Activated T-cell treated with anti-CD3 and anti-CD28 coated beads, Interleukin-2, amount 50 U/mL, for 1 hour (primary cell): ENCODE measurements around the gene HSD17B1.

Source experiments
- DNase-seq: peaks from one replicate; pipeline ENCODE4 v3.0.0-alpha.2; 2020

The HSD17B1 gene

DNA sequence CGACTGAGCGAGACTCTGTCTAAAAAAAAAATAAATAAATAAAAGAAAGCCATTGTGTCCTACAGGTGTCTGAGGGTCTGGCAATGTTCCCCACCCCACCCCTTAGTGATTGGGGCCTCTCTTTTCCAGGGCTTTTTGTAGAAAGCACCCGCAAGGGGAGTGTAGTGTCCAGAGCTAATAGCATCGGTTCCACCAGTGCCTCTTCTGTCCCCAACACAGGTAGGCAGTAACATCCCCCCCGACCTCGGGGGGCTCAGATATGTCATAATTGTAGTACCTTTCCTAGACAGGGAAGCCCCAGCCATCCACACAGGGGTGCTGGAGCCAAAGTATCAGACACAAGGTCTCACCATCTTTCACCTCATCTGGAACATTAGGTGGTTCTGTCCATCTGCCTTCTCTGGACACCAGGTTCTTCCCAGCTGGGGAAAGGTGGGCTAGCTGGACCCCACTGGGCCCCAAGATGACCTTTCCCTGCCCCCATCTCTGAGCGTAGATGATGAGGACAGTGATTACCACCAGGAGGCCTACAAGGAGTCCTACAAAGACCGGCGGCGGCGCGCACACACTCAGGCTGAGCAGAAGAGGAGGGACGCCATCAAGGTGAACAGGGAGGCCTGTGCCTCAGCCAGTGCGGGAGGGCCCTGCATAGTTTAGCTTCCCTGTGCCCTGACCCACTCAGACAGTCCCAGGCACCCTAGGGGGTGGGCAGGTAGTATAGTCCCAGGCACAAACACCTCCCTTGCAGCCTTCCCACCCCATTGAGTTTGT is 15.8 kb downstream of the HSD17B1 start:
- DNase-seq, result no peak

DNA sequence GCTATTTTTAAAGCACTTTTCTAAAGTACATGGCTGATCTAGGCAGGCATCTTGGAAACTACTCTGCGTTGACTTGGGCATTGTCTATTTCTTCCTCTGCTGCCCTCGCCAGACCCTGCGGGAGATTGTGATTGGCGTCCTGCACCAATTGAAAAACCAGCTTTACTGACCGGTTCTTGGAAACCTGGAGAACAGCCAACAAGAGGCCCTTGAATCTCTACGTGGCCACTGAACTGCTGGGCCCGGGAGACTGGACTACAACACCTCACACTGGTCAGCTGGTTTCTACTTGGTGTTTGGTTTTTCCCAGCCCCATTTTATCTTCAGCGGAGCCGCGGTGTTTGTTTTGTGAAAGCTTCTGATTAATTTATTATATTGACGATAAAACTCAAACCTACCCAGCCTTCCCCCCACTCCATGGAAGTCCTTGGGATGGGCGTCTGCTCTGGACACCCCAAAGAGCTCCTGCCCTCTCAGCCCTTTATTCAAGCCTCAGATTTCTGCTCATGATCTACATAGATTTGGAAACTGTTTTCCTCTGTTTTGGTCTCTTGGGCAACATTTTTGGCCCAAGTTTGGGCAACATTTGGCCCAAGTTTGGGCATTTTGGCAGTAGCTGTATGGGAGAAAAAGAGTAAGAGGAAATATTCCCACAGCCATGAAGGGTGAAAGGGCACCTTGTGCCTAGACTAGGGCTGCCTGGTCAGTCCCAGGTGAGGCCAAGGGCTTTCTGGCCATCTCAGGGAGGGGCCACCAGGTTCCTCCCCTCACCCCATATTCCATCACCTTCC is 18.9 kb downstream of the HSD17B1 start:
- DNase-seq, result no peak

DNA sequence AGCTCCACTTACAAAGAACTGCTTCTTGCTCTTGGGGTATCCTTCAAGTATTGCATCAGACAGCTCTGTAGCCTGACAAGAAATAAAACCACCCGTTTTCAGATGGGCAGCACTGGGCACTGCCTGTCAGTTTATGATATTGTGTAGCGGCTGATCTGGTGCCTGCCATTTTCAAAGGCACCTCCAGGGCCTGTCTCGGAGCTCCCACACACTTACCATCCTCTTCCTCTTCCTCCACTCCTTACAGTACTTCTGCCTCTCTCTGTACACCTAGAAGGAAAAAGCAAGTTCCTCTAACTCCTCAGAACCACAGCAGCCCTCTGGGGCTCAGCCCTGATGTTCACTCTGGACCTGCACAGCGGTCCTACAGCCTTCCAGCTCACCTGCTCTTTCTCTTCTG is 20.4 kb downstream of the HSD17B1 start:
- DNase-seq, result no peak

DNA sequence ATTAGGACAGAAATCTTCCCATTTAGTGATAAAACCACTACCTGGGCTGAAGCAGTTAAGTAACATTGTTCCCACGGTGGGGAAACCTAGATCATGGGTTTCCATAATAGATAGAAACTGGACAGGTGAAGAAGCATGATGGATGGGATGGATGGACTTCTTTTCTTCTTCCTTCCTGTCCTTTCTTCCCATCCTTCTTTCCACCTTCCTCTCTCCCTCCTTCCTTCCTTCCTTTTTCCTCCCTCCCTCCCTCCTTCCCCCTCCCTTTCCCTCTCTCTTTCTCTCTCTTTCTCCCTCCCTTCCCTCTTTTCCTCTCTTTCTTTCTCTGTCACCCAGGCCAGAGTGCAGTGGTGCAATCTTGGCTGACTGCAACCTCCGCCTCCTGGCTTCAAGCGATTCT is 21.7 kb downstream of the HSD17B1 start:
- DNase-seq, result no peak

DNA sequence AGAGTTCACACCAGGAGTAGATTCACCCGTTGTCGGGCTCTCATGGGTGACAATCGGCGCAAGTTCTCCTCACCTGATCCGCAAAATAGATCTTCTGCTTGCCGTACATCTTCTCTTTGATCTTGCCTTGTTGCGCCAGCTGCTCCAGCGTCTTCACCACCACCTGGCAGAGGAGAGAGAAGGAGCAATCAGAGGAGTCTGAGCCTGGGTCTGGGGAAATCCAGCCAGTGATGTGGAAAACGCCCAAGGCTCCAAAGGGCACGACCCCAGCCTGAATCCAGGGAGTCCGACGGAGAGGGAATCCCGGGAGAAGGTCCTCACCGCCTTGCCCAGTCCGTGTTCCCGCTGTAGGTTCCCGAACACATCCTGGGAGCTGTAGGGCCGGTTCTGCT is 24.4 kb downstream of the HSD17B1 start:
- no peak for DNase-seq

DNA sequence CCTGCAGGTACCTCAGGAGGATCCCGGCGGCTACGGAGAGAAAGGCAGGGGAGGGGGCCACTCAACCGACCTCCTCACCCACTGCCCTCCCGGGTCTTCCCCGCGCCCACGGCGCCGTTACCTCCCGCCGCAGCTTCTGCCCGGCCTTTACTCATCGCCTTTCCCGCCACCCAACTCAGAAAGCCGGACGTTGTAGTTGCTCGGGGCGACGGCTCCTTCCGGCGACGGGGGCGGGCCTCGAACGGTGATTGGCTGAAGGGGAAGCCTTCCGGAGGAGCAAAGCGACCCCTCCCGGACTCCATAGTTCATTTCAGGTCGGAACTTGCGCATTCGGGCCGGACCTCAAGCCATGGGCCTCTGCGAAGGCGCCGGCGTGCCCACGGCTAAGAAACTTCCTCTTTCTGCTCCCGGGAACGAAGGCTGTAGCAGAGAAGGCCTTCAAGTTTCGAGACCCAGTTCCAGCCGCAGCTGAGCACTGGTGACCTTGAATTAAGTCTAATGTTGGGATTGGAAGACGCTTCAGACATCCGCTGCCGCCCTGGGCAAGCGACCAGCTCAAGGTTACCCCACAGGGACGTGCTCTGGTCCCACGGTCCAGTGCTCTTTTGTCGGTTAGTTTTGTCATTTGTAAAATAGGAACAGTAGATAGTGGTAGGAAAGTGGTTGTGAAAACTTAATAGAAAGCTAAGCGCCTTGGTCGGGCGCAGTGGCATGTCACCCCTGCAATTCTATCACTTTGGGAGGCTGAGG is 25.0 kb downstream of the HSD17B1 start, which contains the start of gene PSMC3IP:
Gene PSMC3IP, minus strand, starts transcription at position 198 of the 750 bp plus-strand sequence. Its CDS starts 43 bp downstream, at position 155.
- DNase-seq, result peak; percentile 88

DNA sequence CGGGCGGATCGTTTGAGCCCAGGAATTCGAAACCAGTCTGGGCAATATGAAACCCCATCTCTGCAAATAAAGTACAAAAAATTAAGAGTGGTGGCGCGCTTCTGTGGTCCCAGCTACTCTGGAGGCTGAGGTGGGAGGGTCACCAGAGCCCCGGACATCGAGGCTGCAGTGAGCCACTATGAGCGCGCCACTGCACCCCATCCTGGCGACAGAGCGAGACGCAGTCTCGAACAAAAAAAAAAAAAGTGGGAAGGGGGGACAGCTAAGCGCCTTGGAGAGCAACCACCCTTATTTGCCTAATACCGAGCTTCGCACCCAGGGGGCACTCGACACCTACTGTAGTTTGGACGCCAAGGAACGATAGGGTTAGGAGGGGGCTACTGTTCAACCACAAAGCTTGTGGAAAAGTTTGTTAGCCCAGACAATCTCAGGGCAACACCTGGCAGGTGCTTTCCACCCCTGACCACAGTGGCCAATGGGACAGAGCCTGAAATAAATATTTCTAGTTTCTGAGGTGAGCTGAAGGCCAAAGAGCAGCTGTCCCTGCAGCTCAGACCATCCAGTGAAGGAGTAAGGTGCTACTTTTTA is 25.7 kb downstream of the HSD17B1 start:
- peak; percentile 78 for DNase-seq

DNA sequence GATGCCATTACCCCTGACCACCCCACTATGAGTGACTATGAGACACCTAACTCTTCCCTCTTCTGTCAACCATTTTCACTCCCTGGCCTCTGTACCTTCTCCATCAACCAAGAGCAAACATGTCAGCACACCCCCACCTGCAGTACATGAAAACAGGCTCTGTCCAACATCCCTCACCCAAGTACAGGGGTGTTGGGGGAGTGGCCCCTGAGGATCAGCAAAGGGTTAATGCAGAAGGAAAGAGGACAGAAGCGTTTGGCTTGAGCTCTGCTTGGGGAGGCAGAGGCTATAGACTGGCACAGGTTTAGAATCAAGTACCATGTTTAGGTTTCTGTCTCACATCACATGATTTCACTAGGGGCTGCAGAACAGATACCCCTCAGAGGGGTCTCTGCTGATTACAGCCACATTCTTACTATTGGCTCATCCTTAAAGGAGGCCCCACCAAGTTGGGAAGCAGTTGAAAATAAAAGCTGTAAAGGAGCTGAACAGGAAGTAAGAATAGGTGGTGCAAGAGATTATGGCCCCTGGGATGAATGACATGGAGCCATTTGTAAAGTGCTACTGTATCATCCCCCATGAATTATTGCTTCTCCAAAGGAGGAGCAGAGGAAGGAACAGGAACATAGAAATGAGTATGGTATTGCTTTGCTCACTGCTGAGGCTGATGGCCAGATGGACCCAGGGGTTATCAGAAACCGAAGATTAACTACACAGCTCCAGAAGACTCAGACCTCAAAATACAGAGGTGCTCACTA is 27.2 kb downstream of the HSD17B1 start:
- no peak for DNase-seq

DNA sequence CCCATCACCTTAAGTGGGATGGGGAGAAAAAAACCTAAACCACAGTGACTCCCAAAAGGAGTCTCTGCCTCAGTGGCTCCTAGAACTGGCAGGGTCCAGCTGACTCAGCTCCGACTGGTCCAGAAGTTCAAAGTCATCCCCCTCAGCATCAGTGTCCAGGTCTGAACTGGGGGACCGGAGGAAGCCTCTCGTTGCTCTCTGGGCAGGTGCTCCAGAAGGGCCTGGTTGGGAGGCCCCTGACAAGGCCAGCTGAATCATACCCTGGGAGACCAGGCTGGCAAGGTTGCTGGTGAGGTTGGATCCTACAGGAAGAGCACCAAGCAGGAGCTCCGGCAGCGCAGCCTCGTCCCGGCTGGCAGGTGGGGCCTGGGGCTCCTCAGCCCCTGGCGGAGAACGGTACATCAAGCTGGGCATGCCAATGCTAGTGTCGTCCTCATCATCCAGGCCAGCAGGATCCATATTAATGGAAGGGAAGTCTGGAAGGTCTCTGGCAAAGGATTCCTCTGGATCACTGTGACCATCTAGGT is 29.1 kb downstream of the HSD17B1 start:
- no peak for DNase-seq

DNA sequence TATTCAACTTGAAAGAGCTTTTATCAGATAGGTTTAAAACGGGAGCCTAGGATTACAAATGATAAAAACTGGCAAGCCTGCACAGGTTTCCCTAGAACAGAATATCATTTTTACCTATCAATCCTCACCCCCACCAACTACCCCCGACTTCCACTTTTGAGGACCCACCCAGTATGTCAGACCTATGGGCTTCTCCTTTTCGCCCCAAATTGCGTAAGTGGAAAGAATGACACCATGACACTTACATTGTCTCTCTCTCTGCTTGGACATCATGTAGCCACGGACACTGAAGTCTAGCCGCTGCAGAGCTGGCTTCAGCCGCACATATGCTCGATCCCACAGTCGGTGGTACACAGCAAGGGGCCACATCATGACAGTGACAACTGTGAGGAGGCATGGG is 32.2 kb downstream of the HSD17B1 start:
- no peak for DNase-seq

DNA sequence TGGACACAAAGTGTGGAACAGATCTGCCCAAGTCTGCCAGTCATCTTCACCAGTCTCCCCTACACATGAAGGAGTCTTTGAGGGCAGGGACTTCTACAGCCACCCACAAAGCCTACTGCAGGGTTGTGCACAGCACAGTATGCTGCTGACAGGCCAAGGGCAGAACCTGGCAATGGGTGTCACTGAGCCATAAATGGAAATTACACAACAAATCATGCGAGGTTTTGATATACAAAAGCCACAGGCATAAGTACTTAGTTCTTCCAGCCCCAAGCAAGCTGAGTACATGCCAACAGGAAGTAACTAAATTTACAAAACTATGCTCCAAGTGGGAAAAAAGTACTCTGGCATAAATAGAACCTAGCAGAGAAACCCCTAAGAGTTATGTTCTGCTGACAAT is 32.6 kb downstream of the HSD17B1 start:
- DNase-seq, result no peak

DNA sequence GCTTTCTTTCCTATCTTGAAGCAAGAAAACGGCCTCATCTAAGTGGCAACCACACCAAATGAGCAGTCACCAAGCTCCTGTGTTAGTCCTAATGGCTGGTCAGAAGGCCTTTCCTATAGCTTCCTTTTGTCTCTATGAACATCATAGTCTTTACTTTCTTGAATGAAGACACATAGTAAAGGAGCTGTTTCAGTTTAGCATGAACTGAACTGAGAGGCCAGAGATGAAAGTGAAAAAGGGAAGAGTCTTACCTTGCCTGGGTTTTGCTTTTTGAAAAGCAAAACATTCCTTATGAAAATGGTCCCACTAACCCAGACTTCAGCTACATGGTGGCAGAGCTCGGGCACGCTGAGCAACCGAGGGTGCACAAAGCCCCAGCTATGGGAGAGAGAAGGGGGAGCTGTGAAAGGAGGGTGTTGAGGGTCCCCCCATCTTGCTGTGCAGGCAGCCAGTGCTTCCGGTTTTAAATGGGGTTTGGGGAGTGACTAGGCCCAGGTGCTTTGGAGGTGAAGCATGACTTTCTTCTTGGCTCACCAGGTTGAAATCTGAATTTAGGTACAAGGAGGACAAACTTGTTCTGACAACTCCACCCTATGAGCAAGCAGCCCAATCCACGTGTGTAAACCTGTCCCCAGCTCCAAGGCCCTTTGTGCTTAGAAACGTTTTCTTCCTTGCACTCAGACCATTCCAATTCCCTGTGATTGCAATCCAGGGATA is 33.9 kb downstream of the HSD17B1 start:
- no peak for DNase-seq

DNA sequence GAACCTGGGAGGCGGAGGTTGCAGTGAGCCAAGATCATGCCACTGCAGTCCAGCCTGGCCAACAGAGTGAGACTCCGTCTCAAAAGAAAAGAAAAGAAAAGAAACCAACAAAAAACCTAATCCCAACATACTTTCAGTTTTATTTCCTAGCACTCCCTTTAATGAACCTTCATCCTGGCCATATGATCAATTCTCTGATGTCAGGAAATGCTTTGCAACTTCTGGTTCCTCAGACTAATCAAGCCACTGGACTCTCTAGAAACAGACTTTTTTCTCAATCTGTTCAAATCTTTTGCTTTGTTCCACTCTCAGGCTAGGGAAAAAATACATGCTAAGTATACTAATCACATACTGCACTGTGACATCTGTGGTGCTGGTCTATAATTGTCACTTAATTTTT is 38.2 kb downstream of the HSD17B1 start:
- DNase-seq, result no peak

DNA sequence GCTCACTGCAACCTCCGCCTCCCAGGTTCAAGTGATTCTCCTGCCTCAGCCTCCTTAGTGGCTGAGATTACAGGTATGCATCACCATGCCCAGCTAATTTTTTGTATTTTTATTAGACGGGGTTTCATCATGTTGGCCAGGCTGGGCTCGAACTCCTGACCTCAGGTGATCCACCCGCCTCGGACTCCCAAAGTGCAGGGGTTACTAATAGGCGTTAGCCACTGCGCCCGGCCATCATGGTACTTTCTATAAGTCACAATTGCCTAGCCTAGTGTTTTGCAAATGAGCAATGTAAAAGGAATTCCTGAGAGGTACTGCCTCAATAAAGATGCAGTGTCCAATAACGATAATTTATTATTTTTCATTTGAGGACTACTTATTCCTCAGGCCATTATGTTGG is 38.7 kb downstream of the HSD17B1 start:
- no peak for DNase-seq

DNA sequence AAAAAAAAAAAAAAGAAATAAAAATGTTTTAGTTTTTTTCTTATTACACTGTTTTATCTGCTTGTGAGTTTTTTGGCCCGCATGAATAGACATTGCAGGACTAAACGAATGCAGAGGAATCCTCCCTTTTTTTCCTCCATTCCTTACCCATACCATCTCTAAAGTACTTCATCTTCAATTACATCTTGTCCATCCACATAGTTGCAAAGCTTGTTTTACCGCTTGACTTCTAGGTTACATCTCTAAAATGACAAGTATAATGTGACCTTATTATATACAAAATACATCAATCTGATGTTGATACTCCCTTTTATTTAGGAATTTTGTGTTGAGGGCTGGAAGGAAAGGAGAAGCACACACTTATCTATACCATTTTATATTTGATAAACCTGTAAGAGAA is 43.7 kb downstream of the HSD17B1 start:
- DNase-seq, result no peak

DNA sequence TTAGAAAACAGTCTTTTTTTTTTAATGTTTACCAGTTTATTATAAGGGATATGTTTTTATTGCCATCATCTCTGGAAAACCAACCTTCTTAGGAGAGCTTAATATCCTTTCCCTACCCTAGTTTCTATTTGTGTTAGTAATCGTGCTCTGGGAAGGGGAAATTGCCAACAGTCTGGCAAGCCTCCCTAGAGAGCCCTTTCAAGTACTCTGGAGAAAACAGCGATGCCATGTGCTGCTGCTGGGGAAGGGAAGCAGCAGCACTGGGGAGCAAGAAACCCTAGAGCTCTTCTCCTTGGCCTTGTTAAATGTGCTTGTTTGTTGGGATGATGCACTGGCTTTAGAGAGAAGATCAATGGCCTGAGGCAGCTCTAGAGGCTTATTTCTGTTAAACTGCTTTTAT is 46.2 kb downstream of the HSD17B1 start:
- no peak for DNase-seq

DNA sequence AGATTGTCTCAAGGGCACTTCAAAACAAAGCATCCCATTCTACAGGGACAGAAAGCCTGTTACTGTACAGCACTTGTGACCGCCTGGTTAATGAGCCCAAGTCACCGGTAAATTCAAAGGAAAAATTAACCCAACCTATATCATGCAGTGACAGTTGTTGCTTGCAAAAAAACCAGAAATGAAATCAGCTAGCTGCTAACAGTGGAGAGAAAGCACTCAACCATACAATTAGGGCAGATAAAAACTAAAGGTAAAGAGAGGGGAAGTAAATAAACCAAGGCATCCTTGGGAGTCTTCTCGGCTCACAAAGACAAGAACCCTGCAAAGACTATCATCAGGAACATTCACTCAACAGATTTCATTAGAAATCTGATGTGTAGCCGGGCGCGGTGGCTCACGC is 50.6 kb downstream of the HSD17B1 start:
- no peak for DNase-seq
